ENCODE data around the gene ANAPC7. TPM values are rescaled to one million over a fixed set of nuclear protein-coding genes. Genes with fewer than 3 reads are reported as not detected.

The ANAPC7 gene
- total and polyA plus RNA-seq, 2 of the 13 experiments (the other 11 are each of a cell fraction or from before 2014, with no cell fraction given): 40.0 to 69.1 TPM

GRCh38 chr12:110345963-110346362, 57.5 kb downstream of the ANAPC7 start (continued):
- TF ChIP-seq ZHX2 (IDR thresholded peaks at IDR 0.05; ENCODE audit: low read depth) (no peak), ZHX2 (CRISPR knock-in tag; IDR thresholded peaks at IDR 0.05; ENCODE audit: borderline replicate concordance) (no peak), AGO2 (optimal IDR thresholded peaks at IDR 0.05; ENCODE audit: low read depth, low read length) (peak; percentile 55), ZNF451 (CRISPR knock-in tag; IDR thresholded peaks at IDR 0.05) (0 out of 2 replicates have a peak, but pooled peaks have one; percentile 8), RBM22 (optimal IDR thresholded peaks at IDR 0.05; ENCODE audit: low read length) (peak; percentile 84), SIN3A (IDR thresholded peaks at IDR 0.05; ENCODE audit: borderline replicate concordance, low read depth, low read length) (no peak), ZNF777 (CRISPR knock-in tag; IDR thresholded peaks at IDR 0.05) (no peak), BRD4 (CRISPR knock-in tag; IDR thresholded peaks at IDR 0.05) (no peak), FOXA3 (CRISPR knock-in tag; IDR thresholded peaks at IDR 0.05) (no peak)

All from HepG2 (cell line).